Measurements from ENCODE around the gene INPP5A. TPM values are rescaled to one million over a fixed set of nuclear protein-coding genes. Genes with fewer than 3 reads are reported as not detected.

Gene INPP5A
- total RNA-seq, 1 experiment from 2014 or later = 44.5 TPM

DNA sequence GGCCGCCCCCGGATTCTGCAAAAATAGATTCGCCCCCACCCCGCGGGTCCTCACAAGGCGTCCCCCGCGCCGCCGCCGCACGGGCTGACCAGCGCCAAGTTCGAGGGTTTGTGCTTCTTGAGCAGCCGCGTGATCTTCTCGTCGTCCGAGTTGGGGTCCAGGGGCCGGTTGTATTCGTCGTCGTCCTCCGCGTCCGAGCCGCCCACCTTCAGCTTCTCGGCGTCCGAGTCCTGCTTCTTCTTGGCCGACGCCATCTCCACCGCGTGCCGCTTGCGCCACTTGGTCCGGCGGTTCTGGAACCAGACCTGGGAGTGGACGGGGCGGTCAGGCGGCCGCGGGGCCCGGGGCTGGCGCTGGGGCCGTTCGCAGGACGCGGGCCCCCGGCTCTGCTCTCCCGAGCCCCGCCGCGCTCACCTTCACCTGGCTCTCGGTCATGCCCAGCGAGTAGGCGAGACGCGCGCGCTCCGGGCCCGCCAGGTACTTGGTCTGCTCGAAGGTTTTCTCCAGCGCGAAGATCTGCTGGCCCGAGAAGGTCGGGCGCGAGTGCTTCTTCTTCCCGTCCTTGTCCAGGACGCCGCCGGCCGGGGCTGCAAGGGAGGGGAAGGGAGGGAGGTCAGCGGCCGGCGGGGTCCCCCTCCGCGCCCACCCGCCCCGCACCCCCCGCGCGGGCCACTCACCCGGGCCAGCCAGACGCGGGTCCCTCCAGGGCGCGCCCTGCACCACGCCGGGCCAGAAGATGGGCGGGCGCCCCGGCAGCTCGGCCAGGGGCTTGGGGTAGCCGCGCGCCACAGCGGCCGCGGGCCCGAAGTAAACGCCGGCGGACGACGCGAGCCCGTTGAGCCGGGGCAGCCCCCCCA lies 247.5 kb downstream of the INPP5A start:
- intact Hi-C loops (cut with micrococcal nuclease; ENCODE audit: unreplicated experiment) = no loop called here

DNA sequence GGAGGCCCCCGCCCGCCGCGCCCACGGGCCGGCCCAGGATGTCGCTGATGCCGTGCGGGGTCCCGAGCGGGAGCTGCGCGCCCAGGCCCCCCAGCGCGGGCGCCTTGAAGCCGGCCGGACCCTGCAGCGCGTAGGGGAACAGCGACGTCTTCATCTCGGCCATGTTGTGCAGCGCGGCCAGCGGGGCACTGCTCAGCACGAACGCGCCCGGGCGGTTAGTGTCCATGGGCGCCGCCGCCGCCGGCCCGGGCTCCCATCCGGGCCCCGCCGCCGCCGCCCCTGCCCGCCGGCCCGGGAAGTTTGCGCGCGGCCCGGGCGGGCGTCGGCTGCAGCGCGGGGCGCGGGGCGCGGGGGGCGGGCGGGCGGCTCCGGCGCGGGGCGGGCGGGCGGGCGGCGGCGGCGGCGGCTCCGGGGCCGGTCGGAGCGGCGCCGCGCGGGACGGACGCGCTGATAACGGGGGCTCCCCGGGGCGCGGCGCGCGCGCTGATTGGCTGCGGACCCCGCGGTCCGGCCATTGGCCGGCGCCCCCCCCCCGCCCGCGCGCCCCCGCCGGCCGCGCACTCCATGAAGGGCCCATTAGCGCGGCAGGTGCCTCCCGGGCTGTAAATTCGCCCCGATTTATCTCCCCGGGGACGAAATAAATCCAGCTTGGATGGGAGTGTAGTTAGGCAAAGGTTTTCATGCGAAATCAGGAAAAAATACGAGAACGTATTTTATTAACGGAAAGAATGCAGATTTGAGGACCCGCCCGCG lies 248.3 kb downstream of the INPP5A start, which contains the start of gene NKX6-2:
Gene NKX6-2, minus strand, starts transcription at position 425 of the 753 bp plus-strand sequence. Its CDS starts 199 bp downstream, at position 226.
- Histone ChIP-seq H3K9me3 (no peaks in the 10 kb centered on the region), H3K27me3 (replicated peaks; ENCODE audit: control insufficient read depth, insufficient read depth, low read length) (0 out of 2 replicates have a peak, but pooled peaks cover 1% of the 10 kb centered on the region), H3K4me1 (peaks cover 11% of the 10 kb centered on the region; the same call in 1 of the 2 replicates), H3K4me3 (ENCODE audit: low read depth, low read length) (peak within 1 kb of the TSS; percentile 24; the same call in 1 of the 2 replicates), H3K36me3 (ENCODE audit: control insufficient read depth, insufficient read depth, low read length) (no peaks in the 10 kb centered on the region)
- TF ChIP-seq, protein P1, sequence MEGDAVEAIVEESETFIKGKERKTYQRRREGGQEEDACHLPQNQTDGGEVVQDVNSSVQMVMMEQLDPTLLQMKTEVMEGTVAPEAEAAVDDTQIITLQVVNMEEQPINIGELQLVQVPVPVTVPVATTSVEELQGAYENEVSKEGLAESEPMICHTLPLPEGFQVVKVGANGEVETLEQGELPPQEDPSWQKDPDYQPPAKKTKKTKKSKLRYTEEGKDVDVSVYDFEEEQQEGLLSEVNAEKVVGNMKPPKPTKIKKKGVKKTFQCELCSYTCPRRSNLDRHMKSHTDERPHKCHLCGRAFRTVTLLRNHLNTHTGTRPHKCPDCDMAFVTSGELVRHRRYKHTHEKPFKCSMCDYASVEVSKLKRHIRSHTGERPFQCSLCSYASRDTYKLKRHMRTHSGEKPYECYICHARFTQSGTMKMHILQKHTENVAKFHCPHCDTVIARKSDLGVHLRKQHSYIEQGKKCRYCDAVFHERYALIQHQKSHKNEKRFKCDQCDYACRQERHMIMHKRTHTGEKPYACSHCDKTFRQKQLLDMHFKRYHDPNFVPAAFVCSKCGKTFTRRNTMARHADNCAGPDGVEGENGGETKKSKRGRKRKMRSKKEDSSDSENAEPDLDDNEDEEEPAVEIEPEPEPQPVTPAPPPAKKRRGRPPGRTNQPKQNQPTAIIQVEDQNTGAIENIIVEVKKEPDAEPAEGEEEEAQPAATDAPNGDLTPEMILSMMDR (IDR thresholded peaks at IDR 0.05; ENCODE audit: insufficient read depth in 1 of 2, low read depth in 1 of 2, low read length in 1 of 2, severe bottlenecking in 1 of 2, unreplicated experiment in 1 of 2) = no peak
- Mint-ChIP-seq H3K27me3 (ENCODE audit: insufficient read depth, unreplicated experiment) (peaks cover 3% of the 10 kb centered on the region), H3K4me1 (ENCODE audit: low read depth, unreplicated experiment) (no peaks in the 10 kb centered on the region), H3K36me3 (ENCODE audit: insufficient read depth, unreplicated experiment) (peaks cover 9% of the 10 kb centered on the region), H3K9me3 (ENCODE audit: unreplicated experiment) (no peaks in the 10 kb centered on the region), H3K27ac (ENCODE audit: unreplicated experiment) (no peak within 1 kb of the TSS), H3K4me3 (ENCODE audit: unreplicated experiment) (no peak within 1 kb of the TSS)
- no TSS peak for BruUV-seq (replicated peaks)
- ChIA-PET CTCF (no interaction called here), POLR2A (no interaction called here)
- intact Hi-C loops (cut with micrococcal nuclease; ENCODE audit: unreplicated experiment) = no loop called here
- DNase-seq = no peak

More for the DNA sequence above, 247.5 kb downstream of the INPP5A start:
- no peaks in the 10 kb centered on the region for H3K9me3 ChIP-seq
- peaks cover 11% of the 10 kb centered on the region; the same call in 1 of the 2 replicates for H3K4me1 ChIP-seq
- POLR2A ChIA-PET = no interaction called here
- CTCF ChIA-PET = no interaction called here
- TF ChIP-seq, protein P1 (IDR thresholded peaks at IDR 0.05; ENCODE audit: insufficient read depth in 1 of 2, low read depth in 1 of 2, low read length in 1 of 2, severe bottlenecking in 1 of 2, unreplicated experiment in 1 of 2) = no peak
- Mint-ChIP-seq H3K36me3 (ENCODE audit: insufficient read depth, unreplicated experiment) (peaks cover 9% of the 10 kb centered on the region), H3K4me3 (ENCODE audit: unreplicated experiment) (no peak overlapping the region), H3K27ac (ENCODE audit: unreplicated experiment) (no peak overlapping the region), H3K9me3 (ENCODE audit: unreplicated experiment) (no peaks in the 10 kb centered on the region), H3K27me3 (ENCODE audit: insufficient read depth, unreplicated experiment) (peaks cover 3% of the 10 kb centered on the region), H3K4me1 (ENCODE audit: low read depth, unreplicated experiment) (no peaks in the 10 kb centered on the region)
- H3K4me3 ChIP-seq (ENCODE audit: low read depth, low read length) = no peak overlapping the region
- DNase-seq = no peak
- no TSS peak for BruUV-seq (replicated peaks)
- 0 out of 2 replicates have a peak, but pooled peaks cover 1% of the 10 kb centered on the region for H3K27me3 ChIP-seq (replicated peaks; ENCODE audit: control insufficient read depth, insufficient read depth, low read length)
- no peaks in the 10 kb centered on the region for H3K36me3 ChIP-seq (ENCODE audit: control insufficient read depth, insufficient read depth, low read length)

DNA sequence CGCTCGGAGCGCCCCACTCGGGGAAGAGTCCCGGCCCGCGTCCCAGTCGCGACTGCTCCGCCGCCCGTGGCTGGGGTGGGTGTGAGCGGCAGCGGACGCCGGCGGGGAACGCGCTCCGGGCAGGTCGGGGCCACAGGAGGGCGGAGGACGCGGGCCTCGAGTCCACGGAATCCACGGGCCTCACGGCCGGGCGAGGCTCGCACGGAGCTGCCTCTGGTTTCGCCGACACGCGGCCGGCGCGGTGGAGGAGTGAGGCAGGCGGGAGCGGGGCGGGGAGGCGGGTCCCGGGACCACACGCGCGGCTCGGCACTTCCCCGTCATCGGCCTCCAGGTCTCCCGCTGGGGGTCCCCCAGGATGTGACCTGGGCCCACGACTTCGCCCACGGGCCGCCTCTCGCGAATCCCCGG lies 248.9 kb downstream of the INPP5A start:
- Histone ChIP-seq H3K4me1 (peaks cover 11% of the 10 kb centered on the region; the same call in 1 of the 2 replicates), H3K4me3 (ENCODE audit: low read depth, low read length) (no peak overlapping the region), H3K36me3 (ENCODE audit: control insufficient read depth, insufficient read depth, low read length) (no peaks in the 10 kb centered on the region), H3K9me3 (no peaks in the 10 kb centered on the region), H3K27me3 (replicated peaks; ENCODE audit: control insufficient read depth, insufficient read depth, low read length) (peaks cover 1% of the 10 kb centered on the region; the same call in 1 of the 2 replicates)
- H3K9me3 Mint-ChIP-seq (ENCODE audit: unreplicated experiment) = no peaks in the 10 kb centered on the region
- no peak overlapping the region for H3K27ac Mint-ChIP-seq (ENCODE audit: unreplicated experiment)
- H3K4me1 Mint-ChIP-seq (ENCODE audit: low read depth, unreplicated experiment) = no peaks in the 10 kb centered on the region
- ChIA-PET POLR2A (no interaction called here), CTCF (no interaction called here)
- H3K4me3 Mint-ChIP-seq (ENCODE audit: unreplicated experiment) = no peak overlapping the region
- intact Hi-C loops (cut with micrococcal nuclease; ENCODE audit: unreplicated experiment) = no loop called here
- peaks cover 3% of the 10 kb centered on the region for H3K27me3 Mint-ChIP-seq (ENCODE audit: insufficient read depth, unreplicated experiment)
- TF ChIP-seq, protein P1 (IDR thresholded peaks at IDR 0.05; ENCODE audit: insufficient read depth in 1 of 2, low read depth in 1 of 2, low read length in 1 of 2, severe bottlenecking in 1 of 2, unreplicated experiment in 1 of 2) = no peak
- BruUV-seq (replicated peaks) = no TSS peak
- peaks cover 9% of the 10 kb centered on the region for H3K36me3 Mint-ChIP-seq (ENCODE audit: insufficient read depth, unreplicated experiment)
- DNase-seq = no peak
